Measurements from ENCODE around the gene RBM39. TPM values are rescaled to one million over a fixed set of nuclear protein-coding genes. Genes with fewer than 3 reads are reported as not detected.

Gene RBM39
- total and polyA plus RNA-seq, 2 of the 13 experiments (the other 11 are each of a cell fraction or from before 2014, with no cell fraction given): 788 to 920 TPM

DNA sequence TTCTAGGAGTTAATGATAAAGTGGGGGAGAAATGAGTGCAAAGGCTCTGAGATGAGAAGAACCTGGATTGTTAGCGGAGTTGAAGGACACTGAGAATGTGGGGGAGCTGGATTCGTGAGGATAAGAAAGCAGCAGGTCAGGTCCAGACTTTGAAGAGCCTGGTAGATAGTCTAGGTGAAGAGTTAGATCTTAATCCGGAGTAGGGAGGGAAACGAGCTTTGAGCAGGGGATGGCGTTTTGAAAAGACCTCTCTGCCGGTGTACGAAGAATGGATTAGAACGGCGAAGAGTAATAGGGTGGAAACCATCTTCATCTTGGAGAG is 29.3 kb upstream of the RBM39 start (continued):
- TF ChIP-seq NCOA2 (CRISPR knock-in tag; IDR thresholded peaks at IDR 0.05) (no peak), ZNF12 (CRISPR knock-in tag; IDR thresholded peaks at IDR 0.05) (no peak), SKI (IDR thresholded peaks at IDR 0.05; ENCODE audit: partially characterized antibody) (no peak), SMARCE1 (IDR thresholded peaks at IDR 0.05; ENCODE audit: borderline replicate concordance) (no peak), TCF12 (IDR thresholded peaks at IDR 0.05) (no peak), TCF12 (CRISPR knock-in tag; IDR thresholded peaks at IDR 0.05) (0 out of 2 replicates have a peak, but pooled peaks have one; percentile 35), TBL1XR1 (IDR thresholded peaks at IDR 0.05; ENCODE audit: borderline replicate concordance, low read length, partially characterized antibody) (no peak), PHF5A (CRISPR knock-in tag; IDR thresholded peaks at IDR 0.05; ENCODE audit: low read depth, unreplicated experiment) (peak; percentile 6), NFIB (CRISPR knock-in tag; IDR thresholded peaks at IDR 0.05; ENCODE audit: borderline replicate concordance) (0 out of 2 replicates have a peak, but pooled peaks have one; percentile 22), NBN (conservative IDR thresholded peaks at IDR 0.05) (0 out of 2 replicates have a peak, but pooled peaks have one; percentile 34), MTA3 (CRISPR knock-in tag; IDR thresholded peaks at IDR 0.05) (no peak), FLYWCH1 (CRISPR knock-in tag; IDR thresholded peaks at IDR 0.05) (0 out of 2 replicates have a peak, but pooled peaks have one; percentile 12), NFE2L2 (IDR thresholded peaks at IDR 0.05; ENCODE audit: low read length) (no peak), RFXANK (CRISPR knock-in tag; IDR thresholded peaks at IDR 0.05) (no peak), ZNF598 (CRISPR knock-in tag; IDR thresholded peaks at IDR 0.05; ENCODE audit: borderline replicate concordance) (peak; percentile 79; the same call in 1 of the 2 replicates), HNRNPK (IDR thresholded peaks at IDR 0.05; ENCODE audit: low read depth, low read length, poor library complexity, severe bottlenecking) (peak; percentile 4)
- TF ChIP-seq, protein P1, sequence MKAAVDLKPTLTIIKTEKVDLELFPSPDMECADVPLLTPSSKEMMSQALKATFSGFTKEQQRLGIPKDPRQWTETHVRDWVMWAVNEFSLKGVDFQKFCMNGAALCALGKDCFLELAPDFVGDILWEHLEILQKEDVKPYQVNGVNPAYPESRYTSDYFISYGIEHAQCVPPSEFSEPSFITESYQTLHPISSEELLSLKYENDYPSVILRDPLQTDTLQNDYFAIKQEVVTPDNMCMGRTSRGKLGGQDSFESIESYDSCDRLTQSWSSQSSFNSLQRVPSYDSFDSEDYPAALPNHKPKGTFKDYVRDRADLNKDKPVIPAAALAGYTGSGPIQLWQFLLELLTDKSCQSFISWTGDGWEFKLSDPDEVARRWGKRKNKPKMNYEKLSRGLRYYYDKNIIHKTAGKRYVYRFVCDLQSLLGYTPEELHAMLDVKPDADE (CRISPR knock-in tag; IDR thresholded peaks at IDR 0.05): no peak
- TF ChIP-seq, protein P2, sequence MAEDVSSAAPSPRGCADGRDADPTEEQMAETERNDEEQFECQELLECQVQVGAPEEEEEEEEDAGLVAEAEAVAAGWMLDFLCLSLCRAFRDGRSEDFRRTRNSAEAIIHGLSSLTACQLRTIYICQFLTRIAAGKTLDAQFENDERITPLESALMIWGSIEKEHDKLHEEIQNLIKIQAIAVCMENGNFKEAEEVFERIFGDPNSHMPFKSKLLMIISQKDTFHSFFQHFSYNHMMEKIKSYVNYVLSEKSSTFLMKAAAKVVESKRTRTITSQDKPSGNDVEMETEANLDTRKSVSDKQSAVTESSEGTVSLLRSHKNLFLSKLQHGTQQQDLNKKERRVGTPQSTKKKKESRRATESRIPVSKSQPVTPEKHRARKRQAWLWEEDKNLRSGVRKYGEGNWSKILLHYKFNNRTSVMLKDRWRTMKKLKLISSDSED (CRISPR knock-in tag; IDR thresholded peaks at IDR 0.05): 0 out of 2 replicates have a peak, but pooled peaks have one; percentile 60
- TF ChIP-seq, protein P3, sequence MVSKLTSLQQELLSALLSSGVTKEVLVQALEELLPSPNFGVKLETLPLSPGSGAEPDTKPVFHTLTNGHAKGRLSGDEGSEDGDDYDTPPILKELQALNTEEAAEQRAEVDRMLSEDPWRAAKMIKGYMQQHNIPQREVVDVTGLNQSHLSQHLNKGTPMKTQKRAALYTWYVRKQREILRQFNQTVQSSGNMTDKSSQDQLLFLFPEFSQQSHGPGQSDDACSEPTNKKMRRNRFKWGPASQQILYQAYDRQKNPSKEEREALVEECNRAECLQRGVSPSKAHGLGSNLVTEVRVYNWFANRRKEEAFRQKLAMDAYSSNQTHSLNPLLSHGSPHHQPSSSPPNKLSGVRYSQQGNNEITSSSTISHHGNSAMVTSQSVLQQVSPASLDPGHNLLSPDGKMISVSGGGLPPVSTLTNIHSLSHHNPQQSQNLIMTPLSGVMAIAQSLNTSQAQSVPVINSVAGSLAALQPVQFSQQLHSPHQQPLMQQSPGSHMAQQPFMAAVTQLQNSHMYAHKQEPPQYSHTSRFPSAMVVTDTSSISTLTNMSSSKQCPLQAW (CRISPR knock-in tag; IDR thresholded peaks at IDR 0.05): peak; percentile 66; the same call in 1 of the 2 replicates
- TF ChIP-seq, protein P4, sequence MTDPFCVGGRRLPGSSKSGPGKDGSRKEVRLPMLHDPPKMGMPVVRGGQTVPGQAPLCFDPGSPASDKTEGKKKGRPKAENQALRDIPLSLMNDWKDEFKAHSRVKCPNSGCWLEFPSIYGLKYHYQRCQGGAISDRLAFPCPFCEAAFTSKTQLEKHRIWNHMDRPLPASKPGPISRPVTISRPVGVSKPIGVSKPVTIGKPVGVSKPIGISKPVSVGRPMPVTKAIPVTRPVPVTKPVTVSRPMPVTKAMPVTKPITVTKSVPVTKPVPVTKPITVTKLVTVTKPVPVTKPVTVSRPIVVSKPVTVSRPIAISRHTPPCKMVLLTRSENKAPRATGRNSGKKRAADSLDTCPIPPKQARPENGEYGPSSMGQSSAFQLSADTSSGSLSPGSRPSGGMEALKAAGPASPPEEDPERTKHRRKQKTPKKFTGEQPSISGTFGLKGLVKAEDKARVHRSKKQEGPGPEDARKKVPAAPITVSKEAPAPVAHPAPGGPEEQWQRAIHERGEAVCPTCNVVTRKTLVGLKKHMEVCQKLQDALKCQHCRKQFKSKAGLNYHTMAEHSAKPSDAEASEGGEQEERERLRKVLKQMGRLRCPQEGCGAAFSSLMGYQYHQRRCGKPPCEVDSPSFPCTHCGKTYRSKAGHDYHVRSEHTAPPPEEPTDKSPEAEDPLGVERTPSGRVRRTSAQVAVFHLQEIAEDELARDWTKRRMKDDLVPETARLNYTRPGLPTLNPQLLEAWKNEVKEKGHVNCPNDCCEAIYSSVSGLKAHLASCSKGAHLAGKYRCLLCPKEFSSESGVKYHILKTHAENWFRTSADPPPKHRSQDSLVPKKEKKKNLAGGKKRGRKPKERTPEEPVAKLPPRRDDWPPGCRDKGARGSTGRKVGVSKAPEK (CRISPR knock-in tag; IDR thresholded peaks at IDR 0.05; ENCODE audit: borderline replicate concordance): 0 out of 2 replicates have a peak, but pooled peaks have one; percentile 20
- TF ChIP-seq, protein P5, sequence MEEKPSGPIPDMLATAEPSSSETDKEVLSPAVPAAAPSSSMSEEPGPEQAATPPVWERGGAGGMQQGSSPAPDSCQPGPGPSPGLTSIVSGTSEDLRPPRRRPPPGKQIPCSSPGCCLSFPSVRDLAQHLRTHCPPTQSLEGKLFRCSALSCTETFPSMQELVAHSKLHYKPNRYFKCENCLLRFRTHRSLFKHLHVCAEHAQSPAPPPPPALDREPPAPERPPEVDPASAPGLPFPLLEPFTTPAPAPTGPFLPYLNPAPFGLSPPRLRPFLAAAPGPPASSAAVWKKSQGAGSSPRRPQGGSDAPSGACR (CRISPR knock-in tag; IDR thresholded peaks at IDR 0.05): 0 out of 2 replicates have a peak, but pooled peaks have one; percentile 17
